ENCODE results near the gene NBEA.
A peak's percentile ranks its signal among the peaks of the same experiment; 100 is the strongest.

NBEA gene

GRCh38 chr13:35597451-35597850 is 655.4 kb downstream of the NBEA start:
- DNase-seq (ENCODE audit: low read depth): no peak
- no peak for TF ChIP-seq CTCF (conservative IDR thresholded peaks at IDR 0.05; ENCODE audit: low read depth, low read length)
- no peak overlapping the region for H3K4me3 ChIP-seq (ENCODE audit: low read depth, low read length)

- no peak overlapping the region for H3K4me3 ChIP-seq (ENCODE audit: low read depth, low read length)
- DNase-seq (ENCODE audit: low read depth): peak; percentile 1
- TF ChIP-seq CTCF (conservative IDR thresholded peaks at IDR 0.05; ENCODE audit: low read depth, low read length): no peak
These were observed 656.2 kb downstream of the NBEA start for GRCh38 chr13:35598233-35598632.

GRCh38 chr13:35598790-35599369 is 656.8 kb downstream of the NBEA start:
- no peak for TF ChIP-seq CTCF (conservative IDR thresholded peaks at IDR 0.05; ENCODE audit: low read depth, low read length)
- peak; percentile 54 for DNase-seq (ENCODE audit: low read depth)
- H3K4me3 ChIP-seq (ENCODE audit: low read depth, low read length): no peak overlapping the region

- no peak overlapping the region for H3K4me3 ChIP-seq (ENCODE audit: low read depth, low read length)
- DNase-seq (ENCODE audit: low read depth): peak; percentile 13
- no peak for TF ChIP-seq CTCF (conservative IDR thresholded peaks at IDR 0.05; ENCODE audit: low read depth, low read length)
These were observed 657.3 kb downstream of the NBEA start for GRCh38 chr13:35599384-35599783.

GRCh38 chr13:35600137-35600536 is 658.1 kb downstream of the NBEA start:
- no peak for TF ChIP-seq CTCF (conservative IDR thresholded peaks at IDR 0.05; ENCODE audit: low read depth, low read length)
- DNase-seq (ENCODE audit: low read depth): peak; percentile 37
- H3K4me3 ChIP-seq (ENCODE audit: low read depth, low read length): no peak overlapping the region

GRCh38 chr13:35603593-35604285 is 661.7 kb downstream of the NBEA start:
- DNase-seq (ENCODE audit: low read depth): no peak
- H3K4me3 ChIP-seq (ENCODE audit: low read depth, low read length): no peak overlapping the region
- no peak for TF ChIP-seq CTCF (conservative IDR thresholded peaks at IDR 0.05; ENCODE audit: low read depth, low read length)

- H3K4me3 ChIP-seq (ENCODE audit: low read depth, low read length): no peak overlapping the region
- TF ChIP-seq CTCF (conservative IDR thresholded peaks at IDR 0.05; ENCODE audit: low read depth, low read length): no peak
- no peak for DNase-seq (ENCODE audit: low read depth)
These were observed 672.6 kb downstream of the NBEA start for GRCh38 chr13:35614666-35615065.

All from choroid plexus epithelial cell (primary cell).